Smooth muscle cell (in vitro differentiated cells): Measurements from ENCODE around the gene TDRD3. TPM values are rescaled to one million over a fixed set of nuclear protein-coding genes. Genes with fewer than 3 reads are reported as not detected.
"Not testable (repeated sequence)": the region's sequence is repeated elsewhere in the genome, so short reads cannot be mapped to it uniquely, and the experiment has no call there.

Source experiments
- DNase-seq: peaks from one replicate; lab custom pipeline; 2025; ENCODE audit not compliant: unreplicated experiment; lab: John Stamatoyannopoulos, UW
- H2AFZ ChIP-seq: fragments of 200-600 bp; sonication (generic); 2 replicates; pipeline ENCODE4 v1.6.0; 2016; ENCODE audit warnings: antibody characterized with exemption, low read depth, mild to moderate bottlenecking
- H3F3A ChIP-seq: fragments of 200-600 bp; sonication (generic); 2 replicates; pipeline ENCODE4 v1.6.0; 2017; ENCODE audit warnings: antibody characterized with exemption, low read depth
- H3K27ac ChIP-seq: fragments of 200-600 bp; sonication (generic); 2 replicates; pipeline ENCODE4 v1.5.1; 2016; ENCODE audit warnings: low read depth, mild to moderate bottlenecking
- H3K27me3 ChIP-seq: fragments of 200-600 bp; sonication (generic); 2 replicates; pipeline ENCODE4 v1.6.1; 2016; ENCODE audit warnings: low read depth, mild to moderate bottlenecking
- H3K36me3 ChIP-seq: fragments of 200-600 bp; sonication (generic); 2 replicates; pipeline ENCODE4 v1.5.1; 2016; ENCODE audit warnings: low read depth
- H3K4me1 ChIP-seq: fragments of 200-600 bp; sonication (generic); 2 replicates; pipeline ENCODE4 v1.5.1; 2016; ENCODE audit warnings: low read depth
- H3K4me2 ChIP-seq: fragments of 200-600 bp; sonication (generic); 2 replicates; pipeline ENCODE4 v1.6.0; 2016; ENCODE audit warnings: mild to moderate bottlenecking
- H3K4me3 ChIP-seq: fragments of 200-600 bp; sonication (generic); 2 replicates; pipeline ENCODE4 v1.5.1; 2016; ENCODE audit warnings: mild to moderate bottlenecking
- H3K79me2 ChIP-seq: fragments of 200-600 bp; sonication (generic); 2 replicates; pipeline ENCODE4 v1.6.0; 2016; ENCODE audit warnings: low read depth, mild to moderate bottlenecking
- H3K9ac ChIP-seq: fragments of 200-600 bp; sonication (generic); 2 replicates; pipeline ENCODE4 v1.6.0; 2016; ENCODE audit warnings: low read depth
- H3K9me3 ChIP-seq: fragments of 200-600 bp; sonication (generic); replicated peaks from 2 replicates; pipeline ENCODE4 v1.5.1; 2016; ENCODE audit warnings: low read depth
- H4K20me1 ChIP-seq: fragments of 200-600 bp; sonication (generic); 2 replicates; pipeline ENCODE4 v1.6.0; 2016; ENCODE audit warnings: low read depth
- CTCF ChIP-seq: fragments of 200-600 bp; sonication (generic); IDR thresholded peaks from 2 replicates; pipeline ENCODE4 v1.5.1; 2017; ENCODE audit warnings: borderline replicate concordance, mild to moderate bottlenecking, antibody characterized with exemption; ENCODE audit not compliant: insufficient read depth, poor library complexity, severe bottlenecking
- WGBS: methylation state at CpG from one replicate; pipeline ENCODE4 v1.1.7; 2016; ENCODE audit warnings: low lambda C conversion rate; 5-methylcytosine and 5-hydroxymethylcytosine counted together
- polyA plus RNA-seq: library from polyadenylated mRNA; unstranded; fragments of >200 nt; fragmentation: Nextera tagmentation; extraction: Ambion mirVana; gene quantifications from 2 replicates; pipeline ENCODE4 v1.2.1, GENCODE V29; 2016
- total RNA-seq: library from RNA; depleted of rRNA; stranded (reverse); fragments of >200 nt; gene quantifications from 2 replicates; pipeline ENCODE4 v1.2.3, GENCODE V29; 2014

Gene TDRD3
- total and polyA plus RNA-seq, 2 experiments from 2014 or later: 7.3 to 20.4 TPM

- Histone ChIP-seq H3K27ac (no peak overlapping the region), H3K79me2 (no peaks in the 10 kb centered on the region), H3K4me2 (no peak overlapping the region), H3K4me1 (no peaks in the 10 kb centered on the region), H3F3A (no peaks in the 10 kb centered on the region), H3K36me3 (no peaks in the 10 kb centered on the region), H3K4me3 (no peak overlapping the region), H4K20me1 (no peaks in the 10 kb centered on the region), H3K27me3 (no peaks in the 10 kb centered on the region), H3K9me3 (no peaks in the 10 kb centered on the region), H2AFZ (no peak overlapping the region), H3K9ac (no peak overlapping the region)
- WGBS: 93% methylated on average over 7 of the region's 7 CpGs
- DNase-seq: no peak
- no peak for TF ChIP-seq CTCF
Measured at GRCh38 chr13:60370343-60370742, 26.7 kb upstream of the TDRD3 start.

- no peak overlapping the region for H3K4me2 ChIP-seq
- DNase-seq: no peak
- H3F3A ChIP-seq: no peaks in the 10 kb centered on the region
- no peaks in the 10 kb centered on the region for H3K27me3 ChIP-seq
- H4K20me1 ChIP-seq: no peaks in the 10 kb centered on the region
- H2AFZ ChIP-seq: no peak overlapping the region
- WGBS: 95% methylated on average over 2 of the region's 2 CpGs
- no peak overlapping the region for H3K4me3 ChIP-seq
- H3K36me3 ChIP-seq: no peaks in the 10 kb centered on the region
- H3K27ac ChIP-seq: no peak overlapping the region
- no peak for TF ChIP-seq CTCF
- H3K79me2 ChIP-seq: no peaks in the 10 kb centered on the region
- H3K9ac ChIP-seq: no peak overlapping the region
- H3K9me3 ChIP-seq: no peaks in the 10 kb centered on the region
- no peaks in the 10 kb centered on the region for H3K4me1 ChIP-seq
Measured at GRCh38 chr13:60372141-60372540, 24.9 kb upstream of the TDRD3 start.

- not testable (repeated sequence) for H3K79me2 ChIP-seq, H3K36me3 ChIP-seq, H3K4me2 ChIP-seq, H3K27ac ChIP-seq, H3K9ac ChIP-seq, H3K4me3 ChIP-seq, H2AFZ ChIP-seq, H3K27me3 ChIP-seq, H3K9me3 ChIP-seq, DNase-seq, H4K20me1 ChIP-seq
- Histone ChIP-seq H3K4me1 (peaks cover 12% of the 10 kb centered on the region), H3F3A (peaks cover 11% of the 10 kb centered on the region)
- 82% methylated on average over 3 of the region's 3 CpGs for WGBS
Measured at GRCh38 chr13:60379282-60379681, 17.7 kb upstream of the TDRD3 start.

GRCh38 chr13:60379837-60380565, 17.0 kb upstream of the TDRD3 start:
- Histone ChIP-seq H3K27me3 (no peaks in the 10 kb centered on the region), H2AFZ (peak overlapping the region; percentile 33), H3K4me3 (no peak overlapping the region), H3K9ac (no peak overlapping the region), H3K9me3 (no peaks in the 10 kb centered on the region), H3K36me3 (no peaks in the 10 kb centered on the region), H3K4me2 (peak overlapping the region; percentile 23), H3F3A (peaks cover 11% of the 10 kb centered on the region), H3K27ac (no peak overlapping the region), H3K79me2 (no peaks in the 10 kb centered on the region), H3K4me1 (peaks cover 12% of the 10 kb centered on the region), H4K20me1 (no peaks in the 10 kb centered on the region)
- peak; percentile 23 for TF ChIP-seq CTCF
- WGBS: 46% methylated on average over 3 of the region's 3 CpGs
- DNase-seq: no peak
